NOMO-1 treated with dmso at 0.1 percent for 144 hours (cell line): ENCODE measurements around the gene KIAA1614.
"Not testable (repeated sequence)": the region's sequence is repeated elsewhere in the genome, so short reads cannot be mapped to it uniquely, and the experiment has no call there.

Experiments
- DNase-seq: peaks from one replicate; lab custom pipeline; 2025; ENCODE audit not compliant: unreplicated experiment; lab: John Stamatoyannopoulos, UW

Gene KIAA1614

GRCh38 chr1:180945151-180945550 is 32.5 kb downstream of the KIAA1614 start:
- DNase-seq: no peak

GRCh38 chr1:180945551-180945950 is 32.9 kb downstream of the KIAA1614 start:
- DNase-seq: no peak

GRCh38 chr1:180946056-180946455 is 33.4 kb downstream of the KIAA1614 start:
- DNase-seq: no peak

- no peak for DNase-seq
These were observed 34.1 kb downstream of the KIAA1614 start for GRCh38 chr1:180946541-180947498.

GRCh38 chr1:180947499-180947885 is 34.8 kb downstream of the KIAA1614 start:
- DNase-seq: no peak

GRCh38 chr1:180947901-180948640 is 35.4 kb downstream of the KIAA1614 start:
- no peak for DNase-seq

- DNase-seq: no peak
These were observed 36.2 kb downstream of the KIAA1614 start for GRCh38 chr1:180948641-180949615.

- DNase-seq: no peak
These were observed 36.9 kb downstream of the KIAA1614 start for GRCh38 chr1:180949616-180950000.

- DNase-seq: no peak
These were observed 37.6 kb downstream of the KIAA1614 start for GRCh38 chr1:180950321-180950720.

- no peak for DNase-seq
These were observed 38.6 kb downstream of the KIAA1614 start for GRCh38 chr1:180951186-180951745.

- no peak for DNase-seq
These were observed 39.3 kb downstream of the KIAA1614 start for GRCh38 chr1:180951836-180952656.

GRCh38 chr1:180952657-180953013 is 39.9 kb downstream of the KIAA1614 start:
- no peak for DNase-seq

GRCh38 chr1:180953291-180954004 is 40.8 kb downstream of the KIAA1614 start:
- DNase-seq: no peak

GRCh38 chr1:180954005-180954800 is 41.5 kb downstream of the KIAA1614 start:
- DNase-seq: no peak

GRCh38 chr1:180954801-180955165 is 42.1 kb downstream of the KIAA1614 start:
- no peak for DNase-seq

GRCh38 chr1:180956028-180956640 is 43.4 kb downstream of the KIAA1614 start:
- DNase-seq: no peak

- not testable (repeated sequence) for DNase-seq
These were observed 46.9 kb downstream of the KIAA1614 start for GRCh38 chr1:180959620-180960019.

GRCh38 chr1:180961622-180962021 is 48.9 kb downstream of the KIAA1614 start:
- no peak for DNase-seq
